Fibroblast of pulmonary artery (primary cell): ENCODE data around the gene POLE4.
A peak's percentile ranks its signal among the peaks of the same experiment; 100 is the strongest.

ENCODE experiments used
- DNase-seq: peaks from one replicate; pipeline ENCODE4 v3.0.0-alpha.2; 2010; ENCODE audit warnings: low read depth
- H3K4me3 ChIP-seq: replicated peaks from 2 replicates; pipeline ENCODE4 v1.5.1; 2011; ENCODE audit warnings: low read depth, mild to moderate bottlenecking, control low read depth, low read length, moderate library complexity
- CTCF ChIP-seq: IDR thresholded peaks from 2 replicates; pipeline ENCODE4 v1.5.1; 2011; ENCODE audit warnings: mild to moderate bottlenecking, control low read depth, low read length, inconsistent platforms; ENCODE audit errors: missing control alignments

POLE4 gene

GRCh38 chr2:74948779-74949178 lies 9.7 kb upstream of the POLE4 start:
- H3K4me3 ChIP-seq = no peak overlapping the region
- no peak for DNase-seq
- TF ChIP-seq CTCF = no peak

GRCh38 chr2:74951211-74951754 lies 7.2 kb upstream of the POLE4 start:
- no peak for TF ChIP-seq CTCF
- no peak overlapping the region for H3K4me3 ChIP-seq
- DNase-seq = no peak

- TF ChIP-seq CTCF = no peak
- DNase-seq = no peak
- H3K4me3 ChIP-seq = no peak overlapping the region
Observed at GRCh38 chr2:74952575-74952974, 5.9 kb upstream of the POLE4 start.

- no peak for DNase-seq
- no peak for TF ChIP-seq CTCF
Observed at GRCh38 chr2:74953796-74954499, 4.5 kb upstream of the POLE4 start.

GRCh38 chr2:74954500-74954874 lies 4.0 kb upstream of the POLE4 start:
- no peak for DNase-seq
- H3K4me3 ChIP-seq = no peak overlapping the region
- no peak for TF ChIP-seq CTCF

More at GRCh38 chr2:74953796-74954499, 4.5 kb upstream of the POLE4 start:
- H3K4me3 ChIP-seq = no peak overlapping the region

GRCh38 chr2:74957886-74958273 lies 563 bp upstream of the POLE4 start:
- DNase-seq = no peak
- no peak for TF ChIP-seq CTCF
- peak overlapping the region; percentile 68 for H3K4me3 ChIP-seq
